HCT116 (cell line): ENCODE data around the gene UMODL1. TPM values are rescaled to one million over a fixed set of nuclear protein-coding genes. Genes with fewer than 3 reads are reported as not detected.

Experiments used
- ATAC-seq: fragments of 200-7000 bp; cut with Tn5 transposase; 2 replicates; pipeline ENCODE4 v1.9.1; 2020; ENCODE audit warnings: mild to moderate bottlenecking, moderate library complexity
- BruUV-seq: library from RNA; stranded (reverse); fragments of 400-500 nt; replicated peaks from 2 replicates; lab custom pipeline; 2021; lab: Mats Ljungman, UMichigan
- CTCF ChIA-PET: fragments of 300-600 bp; sonication (Branson Sonifier 250); formaldehyde crosslinking; loops from one replicate; lab custom pipeline; 2021; ENCODE audit warnings: antibody characterized with exemption; lab: Charles Lee
- POLR2A ChIA-PET: fragments of 300-600, 350-600 bp; sonication (Branson Sonifier 250); formaldehyde crosslinking; loops from one replicate; lab custom pipeline; 2021; ENCODE audit warnings: antibody characterized with exemption; lab: Charles Lee
- RAD21 ChIA-PET, 2 experiments: fragments of 300-600 bp; sonication (Branson Sonifier 250); formaldehyde crosslinking; loops; one replicate each; lab custom pipeline; 2023; ENCODE audit warnings: low total read pairs in 2 of 2; ENCODE audit not compliant: uncharacterized antibody in 2 of 2, unreplicated experiment in 2 of 2, low non-redundant PET in 1 of 2; lab: Charles Lee
- DNase-seq: peaks from one replicate; pipeline ENCODE4 v3.0.0-alpha.2; 2010; ENCODE audit warnings: low read depth, low spot score
- H2AFZ ChIP-seq: fragments of 200-600 bp; shearing (Covaris generic), sonication (generic); 2 replicates; pipeline ENCODE4 v1.6.1; 2017; ENCODE audit warnings: low read depth, mixed run types, mixed read lengths, antibody characterized with exemption, low read length; ENCODE audit not compliant: poor library complexity, severe bottlenecking
- H3K27ac ChIP-seq: 2 replicates; pipeline ENCODE4 v1.5.1; 2012; ENCODE audit warnings: low read depth, low read length
- H3K27me3 ChIP-seq: fragments of 200-600 bp; sonication (generic); 2 replicates; pipeline ENCODE4 v1.6.1; 2016; ENCODE audit warnings: mixed run types, low read length, mixed read lengths; ENCODE audit not compliant: insufficient read depth
- H3K36me3 ChIP-seq, 2 experiments: fragments of 200-500 bp in 1 of 2; fragments of 200-600 bp in 1 of 2; sonication (Bioruptor generic) in 1 of 2; sonication (generic) in 1 of 2; 2 replicates each; pipeline versions ENCODE4 v1.5.1 to v1.6.1; 2014 to 2016; ENCODE audit warnings: low read length in 2 of 2, inconsistent platforms in 1 of 2, mixed read lengths in 1 of 2, mixed run types in 1 of 2; ENCODE audit not compliant: insufficient read depth in 2 of 2, control insufficient read depth in 1 of 2
- H3K4me1 ChIP-seq, 2 experiments: fragments of 200-600 bp in 1 of 2; sonication (generic) in 1 of 2; 2 replicates each; pipeline versions ENCODE4 v1.5.1 to v1.6.1; 2012 to 2017; ENCODE audit warnings: low read length in 2 of 2, inconsistent platforms in 1 of 2, mild to moderate bottlenecking in 1 of 2, mixed read lengths in 1 of 2, mixed run types in 1 of 2, moderate library complexity in 1 of 2; ENCODE audit not compliant: insufficient read depth in 2 of 2, control insufficient read depth in 1 of 2
- H3K4me2 ChIP-seq: fragments of 200-600 bp; sonication (generic); 2 replicates; pipeline ENCODE4 v1.6.1; 2017; ENCODE audit warnings: mixed run types, low read length, mixed read lengths
- H3K4me3 ChIP-seq, 2 experiments: fragments of 200-600 bp in 1 of 2; sonication (generic) in 1 of 2; replicated peaks in 1 of 2; 2 replicates each; pipeline ENCODE4 v1.5.1; 2011 to 2016; ENCODE audit warnings: low read length in 2 of 2, control low read depth in 1 of 2, low read depth in 1 of 2, mild to moderate bottlenecking in 1 of 2, mixed read lengths in 1 of 2, mixed run types in 1 of 2
- H3K79me2 ChIP-seq: fragments of 200-600 bp; sonication (generic); 2 replicates; pipeline ENCODE4 v1.6.1; 2017; ENCODE audit warnings: mild to moderate bottlenecking, mixed run types, low read length, moderate library complexity, mixed read lengths; ENCODE audit not compliant: insufficient read depth
- H3K9ac ChIP-seq: fragments of 200-600 bp; sonication (generic); 2 replicates; pipeline ENCODE4 v1.6.1; 2016; ENCODE audit warnings: low read length, mixed read lengths
- H3K9me2 ChIP-seq: fragments of 200-600 bp; sonication (generic), shearing (Covaris generic); 2 replicates; pipeline ENCODE4 v1.6.1; 2017; ENCODE audit warnings: mixed run types, mild to moderate bottlenecking, moderate library complexity; ENCODE audit not compliant: insufficient read depth
- H3K9me3 ChIP-seq, 2 experiments: fragments of 200-500 bp in 1 of 2; fragments of 200-600 bp in 1 of 2; sonication (Bioruptor generic) in 1 of 2; sonication (generic) in 1 of 2; 2 replicates each; pipeline ENCODE4 v1.6.1; 2014 to 2017; ENCODE audit warnings: low read length in 2 of 2, mixed read lengths in 2 of 2, inconsistent platforms in 1 of 2, low read depth in 1 of 2, mild to moderate bottlenecking in 1 of 2, mixed run types in 1 of 2, moderate library complexity in 1 of 2; ENCODE audit not compliant: control insufficient read depth in 1 of 2, insufficient read depth in 1 of 2
- H4K20me1 ChIP-seq: fragments of 200-600 bp; sonication (generic), shearing (Covaris generic); 2 replicates; pipeline ENCODE4 v1.6.1; 2017; ENCODE audit warnings: mixed run types, mild to moderate bottlenecking, moderate library complexity; ENCODE audit not compliant: insufficient read depth
- ATF3 ChIP-seq: IDR thresholded peaks from 2 replicates; pipeline ENCODE4 v1.6.1; 2012
- CBX3 ChIP-seq: IDR thresholded peaks from 2 replicates; pipeline ENCODE4 v1.6.1; 2012; ENCODE audit warnings: low read depth
- CEBPB ChIP-seq: IDR thresholded peaks from 2 replicates; pipeline ENCODE4 v1.6.1; 2012; ENCODE audit warnings: low read depth
- CTCF ChIP-seq, 3 experiments: fragments of 200-600 bp in 1 of 3; sonication (generic) in 1 of 3; IDR thresholded peaks in 2 of 3; conservative IDR thresholded peaks in 1 of 3; 2 replicates each; pipeline ENCODE4 v1.5.1; 2012 to 2017; ENCODE audit warnings: low read depth in 2 of 3, low read length in 2 of 3, antibody characterized with exemption in 1 of 3, borderline replicate concordance in 1 of 3, control low read depth in 1 of 3, mild to moderate bottlenecking in 1 of 3, mixed read lengths in 1 of 3, mixed run types in 1 of 3, moderate library complexity in 1 of 3; ENCODE audit not compliant: insufficient read depth in 1 of 3
- EGR1 ChIP-seq: IDR thresholded peaks from 2 replicates; pipeline ENCODE4 v1.6.1; 2012; ENCODE audit warnings: low read depth
- EZH2 ChIP-seq: fragments of 200-600 bp; sonication (generic); IDR thresholded peaks from 2 replicates; pipeline ENCODE4 v1.6.1; 2017; ENCODE audit warnings: antibody characterized with exemption, mixed run types
- EZH2phosphoT487 ChIP-seq: fragments of 200-600 bp; IDR thresholded peaks from 2 replicates; pipeline ENCODE4 v1.6.1; 2018; ENCODE audit warnings: antibody characterized with exemption, borderline replicate concordance
- FOSL1 ChIP-seq: IDR thresholded peaks from 2 replicates; pipeline ENCODE4 v1.6.1; 2012; ENCODE audit warnings: low read depth
- JUND ChIP-seq: IDR thresholded peaks from 2 replicates; pipeline ENCODE4 v1.6.1; 2012
- POLR2AphosphoS5 ChIP-seq: IDR thresholded peaks from 2 replicates; pipeline ENCODE4 v1.6.1; 2011; ENCODE audit warnings: mild to moderate bottlenecking, low read depth, low read length, moderate library complexity
- RAD21 ChIP-seq: IDR thresholded peaks from 2 replicates; pipeline ENCODE4 v1.6.1; 2012; ENCODE audit warnings: low read depth, mild to moderate bottlenecking
- REST ChIP-seq: IDR thresholded peaks from 2 replicates; pipeline ENCODE4 v1.6.1; 2012; ENCODE audit warnings: low read depth
- SP1 ChIP-seq: IDR thresholded peaks from 2 replicates; pipeline ENCODE4 v1.6.1; 2012; ENCODE audit warnings: low read depth
- SRF ChIP-seq: IDR thresholded peaks from 2 replicates; pipeline ENCODE4 v1.6.1; 2012; ENCODE audit warnings: low read depth
- TCF7L2 ChIP-seq: IDR thresholded peaks from 2 replicates; pipeline ENCODE4 v1.7.0; 2011; ENCODE audit warnings: borderline replicate concordance, inconsistent platforms; ENCODE audit not compliant: insufficient read depth, insufficient read length; ENCODE audit errors: extremely low read depth
- intact Hi-C: fragments of 100-400 bp; cut with micrococcal nuclease; formaldehyde crosslinking; loops from 2 replicates; pipeline ENCODE4 v1.10.0; 2022
- total RNA-seq: library from RNA; stranded (reverse); gene quantifications from one replicate; pipeline ENCODE4 v1.2.1, GENCODE V29; 2021; ENCODE audit not compliant: unreplicated experiment

The UMODL1 gene
- total RNA-seq, 1 experiment from 2014 or later, result not detected

- no peaks in the 10 kb centered on the region for H3K79me2 ChIP-seq
- RAD21 ChIA-PET, result no interaction called here
- no peak overlapping the region for H2AFZ ChIP-seq
- no peaks in the 10 kb centered on the region for H3K27me3 ChIP-seq
- H3K4me3 ChIP-seq, result no peak overlapping the region
- H3K36me3 ChIP-seq, result no peaks in the 10 kb centered on the region
- no peak for TF ChIP-seq JUND
- no peak for TF ChIP-seq SP1
- TF ChIP-seq TCF7L2, result no peak
- no peak for TF ChIP-seq EGR1
- no peaks in the 10 kb centered on the region for H3K9me3 ChIP-seq
- intact Hi-C loops, result no loop called here
- H3K9ac ChIP-seq, result no peak overlapping the region
- no peak for ATAC-seq
- DNase-seq, result no peak
- BruUV-seq, result no TSS peak
- peaks cover 0 to 16% of the 10 kb centered on the region in 2 experiments; a peak in 2 of 4 replicates for H3K4me1 ChIP-seq
- no peaks in the 10 kb centered on the region for H3K9me2 ChIP-seq
- POLR2A ChIA-PET, result no interaction called here
- H3K4me2 ChIP-seq, result no peak overlapping the region
- H3K27ac ChIP-seq, result no peak overlapping the region
- no peaks in the 10 kb centered on the region for H4K20me1 ChIP-seq
- CTCF ChIA-PET, result interaction anchor here (1.8 kb wide), 1 partner anchor 96 kb away, joined by 26 read pairs; no protein-coding TSS in a partner anchor
These were observed 91.9 kb downstream of the UMODL1 start for GRCh38 chr21:42162831-42163510.

GRCh38 chr21:42163511-42163863 lies 92.4 kb downstream of the UMODL1 start:
- Histone ChIP-seq H3K79me2 (no peaks in the 10 kb centered on the region), H3K27me3 (no peaks in the 10 kb centered on the region), H3K4me2 (no peak overlapping the region), H3K4me3 (no peak overlapping the region), H4K20me1 (no peaks in the 10 kb centered on the region), H2AFZ (no peak overlapping the region), H3K27ac (no peak overlapping the region), H3K9me3 (no peaks in the 10 kb centered on the region), H3K9ac (no peak overlapping the region), H3K36me3 (no peaks in the 10 kb centered on the region), H3K4me1 (peaks cover 0 to 16% of the 10 kb centered on the region in 2 experiments; a peak in 2 of 4 replicates), H3K9me2 (no peaks in the 10 kb centered on the region)
- ChIA-PET RAD21 (interaction anchor here in 1 of 2 experiments (0.9 kb wide), 1 partner anchor 95 kb away, joined by 3 read pairs; no protein-coding TSS in a partner anchor), CTCF (interaction anchor here (1.8 kb wide), 1 partner anchor 96 kb away, joined by 26 read pairs; no protein-coding TSS in a partner anchor), POLR2A (interaction anchor here (1.0 kb wide), 1 partner anchor 95 kb away, joined by 4 read pairs; no protein-coding TSS in a partner anchor)
- intact Hi-C loops, result no loop called here
- no peak for DNase-seq
- no peak for ATAC-seq
- no TSS peak for BruUV-seq
- TF ChIP-seq ATF3 (no peak), CBX3 (no peak), CTCF (IDR thresholded peaks at IDR 0.05 in 2 of 3, conservative IDR thresholded peaks at IDR 0.05 in 1 of 3; ENCODE audit: borderline replicate concordance in 1 of 3, insufficient read depth in 1 of 3, low read depth in 2 of 3, low read length in 2 of 3) (no peak), POLR2AphosphoS5 (no peak), FOSL1 (no peak), EZH2 (no peak), EZH2phosphoT487 (no peak), SRF (no peak), REST (no peak), RAD21 (no peak), CEBPB (no peak)
